GM04504 (cell line): ENCODE results near the gene PTPN11.
"Not testable (repeated sequence)": the region's sequence is repeated elsewhere in the genome, so short reads cannot be mapped to it uniquely, and the experiment has no call there.

Source experiments
- DNase-seq: peaks from one replicate; pipeline ENCODE4 v3.0.0-alpha.2; 2012; ENCODE audit warnings: low read depth

The PTPN11 gene

DNA sequence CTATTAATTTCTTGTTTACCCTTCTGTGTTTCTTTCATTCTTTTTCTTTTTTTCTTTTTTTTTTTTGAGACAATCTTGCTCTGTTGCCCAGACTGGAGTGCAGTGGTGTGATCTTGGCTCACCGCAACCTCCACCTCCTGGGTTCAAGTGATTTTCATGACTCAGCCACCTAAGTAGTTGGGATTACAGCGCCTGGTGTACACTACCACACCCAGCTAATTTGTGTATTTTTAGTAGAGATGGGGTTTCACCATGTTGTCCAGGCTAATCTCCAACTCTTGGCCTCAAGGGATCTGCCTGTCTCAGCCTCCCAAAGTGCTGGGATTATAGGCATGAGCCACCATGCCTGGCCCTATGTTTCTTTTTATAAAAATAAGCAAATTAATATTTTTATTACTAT, 29.4 kb downstream of the PTPN11 start:
- DNase-seq: not testable (repeated sequence)

- DNase-seq: no peak
These were observed 32.0 kb downstream of the PTPN11 start for GRCh38 chr12:112450725-112451124.

GRCh38 chr12:112456029-112456428, 37.3 kb downstream of the PTPN11 start:
- no peak for DNase-seq

DNA sequence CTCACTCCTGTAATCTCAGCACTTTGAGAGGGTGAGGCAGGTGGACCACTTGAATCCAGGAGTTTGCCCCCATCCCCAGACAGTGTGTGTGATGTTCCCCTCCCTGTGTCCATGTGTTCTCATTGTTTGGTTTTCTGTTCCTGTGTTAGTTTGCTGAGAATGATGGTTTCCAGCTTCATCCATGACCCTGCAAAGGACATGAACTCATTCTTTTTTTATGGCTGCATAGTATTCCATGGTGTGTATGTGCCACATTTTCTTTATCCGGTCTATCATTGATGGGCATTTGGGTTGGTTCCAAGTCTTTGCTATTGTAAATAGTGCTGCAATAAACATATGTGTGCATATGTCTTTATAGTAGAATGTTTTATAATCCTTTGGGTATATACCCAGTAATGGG, 38.4 kb downstream of the PTPN11 start:
- not testable (repeated sequence) for DNase-seq

DNA sequence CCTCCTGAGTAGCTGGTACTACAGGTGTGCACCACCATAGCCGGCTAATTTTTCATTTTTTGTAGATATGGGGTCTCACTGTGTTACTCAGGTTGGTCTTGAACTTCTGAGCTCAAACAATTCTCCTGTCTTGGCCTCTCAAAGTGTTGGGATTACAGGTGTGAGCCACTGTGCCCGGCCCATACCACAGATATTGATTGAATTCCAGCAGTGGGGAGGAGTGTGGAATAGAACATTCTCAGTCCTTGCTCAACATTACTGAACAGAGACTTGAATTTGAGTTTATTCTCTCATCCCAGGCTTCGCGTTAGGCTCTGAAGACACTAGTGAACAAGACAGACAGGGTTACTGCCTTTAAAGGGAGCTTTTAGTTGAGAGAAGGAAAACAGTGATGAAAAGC, 39.6 kb downstream of the PTPN11 start:
- no peak for DNase-seq

DNA sequence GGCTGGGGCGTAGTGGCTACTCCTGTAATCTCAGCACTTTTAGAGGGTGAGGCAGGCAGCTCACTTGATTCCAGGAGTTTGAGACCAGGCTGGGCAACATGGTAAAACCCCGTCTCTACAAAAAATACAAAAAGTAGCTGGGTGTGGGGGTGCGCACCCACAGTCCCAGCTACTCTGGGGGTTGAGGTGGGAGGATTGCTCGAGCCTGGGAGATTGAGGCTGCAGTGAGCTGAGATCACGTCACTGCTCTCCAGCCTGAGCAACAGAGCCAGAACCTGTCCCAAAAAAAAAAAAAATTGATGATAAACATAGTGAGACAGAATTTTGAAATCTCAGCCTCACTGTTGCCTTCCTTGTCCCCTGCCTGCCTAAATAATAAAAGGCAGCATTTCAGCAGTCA, 40.0 kb downstream of the PTPN11 start:
- no peak for DNase-seq

- no peak for DNase-seq
These were observed 44.7 kb downstream of the PTPN11 start for GRCh38 chr12:112463478-112463877.

- no peak for DNase-seq
These were observed 45.9 kb downstream of the PTPN11 start for GRCh38 chr12:112464605-112465004.

GRCh38 chr12:112466011-112466422, 47.3 kb downstream of the PTPN11 start:
- DNase-seq: no peak

DNA sequence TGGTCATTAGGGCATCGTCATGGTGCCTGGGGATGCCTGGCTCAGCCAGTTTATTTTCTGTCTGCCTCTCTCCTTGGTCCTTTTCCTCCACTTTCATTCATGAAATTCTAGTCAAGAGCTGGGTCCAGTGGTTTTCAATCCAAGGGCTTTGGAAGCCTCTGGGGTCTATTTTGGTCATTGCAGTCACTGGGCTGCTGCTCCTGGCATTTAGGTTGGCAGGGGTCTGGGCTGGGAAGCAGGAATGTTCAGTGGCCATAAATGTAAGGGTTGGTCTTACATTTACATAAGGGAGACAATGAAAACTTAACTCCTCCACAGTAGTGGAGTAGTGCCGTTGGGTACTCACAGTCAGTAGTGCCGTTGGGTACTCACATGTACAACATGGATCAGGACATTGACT, 48.1 kb downstream of the PTPN11 start:
- no peak for DNase-seq

- no peak for DNase-seq
These were observed 49.3 kb downstream of the PTPN11 start for GRCh38 chr12:112468046-112468445.

DNA sequence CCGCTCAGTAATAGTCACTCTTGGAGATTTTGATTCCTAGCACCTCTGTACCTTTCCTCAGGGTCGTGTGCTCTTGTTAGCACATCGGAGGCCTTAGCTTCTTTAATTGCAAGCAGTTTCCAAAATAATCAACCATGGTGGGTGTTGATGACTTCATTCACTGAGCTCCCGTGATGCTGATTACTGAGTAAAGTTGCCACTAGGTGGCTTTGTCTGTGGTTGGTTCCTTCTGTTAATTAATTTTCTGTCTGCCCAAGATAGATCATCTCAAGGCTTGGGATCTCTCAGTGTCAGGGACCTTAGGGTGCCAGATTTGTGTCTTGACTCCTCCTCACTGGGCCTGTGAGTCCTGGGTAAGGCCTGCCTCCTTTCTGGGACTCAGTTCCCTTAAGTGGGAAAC, 54.3 kb downstream of the PTPN11 start:
- DNase-seq: no peak

GRCh38 chr12:112479413-112479812, 60.7 kb downstream of the PTPN11 start:
- DNase-seq: no peak

GRCh38 chr12:112480931-112481330, 62.2 kb downstream of the PTPN11 start:
- DNase-seq: no peak

- no peak for DNase-seq
These were observed 64.0 kb downstream of the PTPN11 start for GRCh38 chr12:112482733-112483132.

DNA sequence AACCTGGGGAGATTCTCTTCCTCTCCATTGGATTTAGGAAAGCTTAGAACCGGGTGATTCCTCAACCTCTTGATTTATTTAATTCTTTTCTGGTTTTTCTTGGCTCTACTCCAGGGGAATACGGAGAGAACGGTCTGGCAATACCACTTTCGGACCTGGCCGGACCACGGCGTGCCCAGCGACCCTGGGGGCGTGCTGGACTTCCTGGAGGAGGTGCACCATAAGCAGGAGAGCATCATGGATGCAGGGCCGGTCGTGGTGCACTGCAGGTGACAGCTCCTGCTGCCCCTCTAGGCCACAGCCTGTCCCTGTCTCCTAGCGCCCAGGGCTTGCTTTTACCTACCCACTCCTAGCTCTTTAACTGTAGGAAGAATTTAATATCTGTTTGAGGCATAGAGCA, 67.6 kb downstream of the PTPN11 start:
- no peak for DNase-seq

DNA sequence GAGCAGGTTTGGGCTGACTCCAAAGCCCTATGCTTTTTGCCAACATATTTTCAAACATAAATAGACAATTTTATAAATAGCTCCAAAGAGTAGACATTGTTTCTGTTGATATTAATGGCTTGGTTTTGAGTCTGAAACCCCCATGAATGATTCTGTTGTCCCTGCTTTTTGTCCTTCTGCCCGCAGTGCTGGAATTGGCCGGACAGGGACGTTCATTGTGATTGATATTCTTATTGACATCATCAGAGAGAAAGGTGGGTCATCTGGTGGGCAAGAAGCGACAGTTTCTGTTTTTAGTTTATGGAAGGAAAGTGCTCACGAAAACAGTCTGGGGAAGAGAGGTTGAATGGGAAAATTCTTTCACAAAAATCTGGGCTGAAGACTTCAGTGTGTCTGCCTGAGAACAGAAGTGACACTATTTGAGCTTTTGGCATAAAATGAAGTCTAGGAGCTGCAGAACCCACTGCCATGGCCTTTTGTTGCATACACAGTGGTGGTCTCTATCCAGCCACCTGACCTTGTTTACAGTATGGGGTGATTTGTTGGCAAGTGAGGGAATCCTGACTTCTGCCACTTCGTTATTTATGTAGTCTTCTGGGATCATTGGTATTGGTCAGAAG, 69.6 kb downstream of the PTPN11 start:
- no peak for DNase-seq

DNA sequence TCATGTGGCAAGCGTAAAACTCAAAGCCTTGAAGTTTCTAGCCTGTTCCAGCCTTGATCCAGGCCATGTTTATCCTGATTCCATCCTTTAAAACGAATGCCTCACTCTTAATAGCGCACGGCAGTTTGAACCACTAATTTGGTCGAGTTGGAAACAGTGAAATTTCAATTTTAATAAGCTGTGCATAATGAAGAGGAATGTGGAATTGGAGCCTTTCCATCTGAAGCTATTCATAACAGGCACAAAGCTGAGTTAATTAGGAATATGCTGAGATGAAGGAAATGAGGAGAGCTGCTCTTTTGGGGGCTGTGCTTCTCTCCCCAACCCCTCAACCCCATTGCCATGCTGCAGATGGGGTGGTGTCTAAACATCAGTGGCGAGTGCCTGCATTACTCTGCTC, 70.7 kb downstream of the PTPN11 start:
- DNase-seq: no peak

DNA sequence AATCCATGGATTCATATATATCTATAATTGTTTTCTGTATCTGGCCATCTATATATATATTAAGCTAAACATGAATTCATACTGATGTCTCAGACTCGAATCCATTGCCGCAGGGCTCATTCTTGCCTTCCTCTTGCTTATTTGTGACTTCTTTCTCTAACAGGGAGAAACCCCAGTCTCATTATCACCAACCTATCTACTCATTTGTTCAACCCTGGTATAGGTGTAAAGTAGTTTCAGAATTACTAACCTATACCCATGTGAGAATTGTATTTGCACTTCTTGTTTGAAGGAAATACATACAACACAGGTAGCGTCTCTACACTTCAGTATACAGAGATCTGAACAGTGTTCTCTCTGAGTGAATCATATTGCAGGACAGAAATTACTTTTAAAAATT, 77.7 kb downstream of the PTPN11 start:
- DNase-seq: no peak

DNA sequence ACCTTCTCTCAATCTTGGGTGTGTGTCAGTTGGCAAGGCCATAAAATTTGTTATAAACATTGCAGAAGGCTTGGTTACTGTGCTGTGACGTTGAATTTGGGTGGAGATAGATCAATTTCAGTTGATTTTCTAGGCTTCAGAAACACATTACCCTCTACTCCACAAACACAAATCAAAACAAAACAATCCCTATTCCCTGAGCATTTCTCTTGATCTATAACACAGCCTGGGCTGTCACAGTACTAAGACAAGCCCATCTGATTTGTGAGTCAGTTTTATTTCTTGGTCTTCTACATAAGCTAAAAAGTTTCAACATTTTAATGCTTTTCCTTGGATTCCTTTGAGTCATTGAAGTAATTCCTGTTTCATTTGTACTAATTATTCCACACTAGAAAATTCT, 79.8 kb downstream of the PTPN11 start:
- DNase-seq: no peak

DNA sequence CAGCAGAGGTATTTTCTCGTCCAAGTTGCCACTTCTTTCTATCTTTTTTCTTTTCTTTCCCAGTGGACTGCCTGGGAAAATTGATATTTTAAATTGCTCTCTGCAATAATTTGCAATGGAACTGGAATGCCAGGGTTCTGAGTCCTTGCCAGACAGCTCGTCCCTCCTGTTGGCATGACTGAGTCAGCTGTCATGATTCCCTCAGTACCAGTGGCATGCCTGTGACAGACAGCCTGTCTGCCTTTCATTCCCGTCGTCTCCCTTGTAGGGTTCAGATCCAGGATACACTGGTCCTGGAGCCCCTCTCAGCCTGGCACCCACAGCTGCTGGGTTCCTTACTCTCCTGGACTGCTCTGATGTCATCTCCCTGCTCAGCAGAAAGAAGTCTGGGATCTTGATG, 84.8 kb downstream of the PTPN11 start:
- DNase-seq: no peak

DNA sequence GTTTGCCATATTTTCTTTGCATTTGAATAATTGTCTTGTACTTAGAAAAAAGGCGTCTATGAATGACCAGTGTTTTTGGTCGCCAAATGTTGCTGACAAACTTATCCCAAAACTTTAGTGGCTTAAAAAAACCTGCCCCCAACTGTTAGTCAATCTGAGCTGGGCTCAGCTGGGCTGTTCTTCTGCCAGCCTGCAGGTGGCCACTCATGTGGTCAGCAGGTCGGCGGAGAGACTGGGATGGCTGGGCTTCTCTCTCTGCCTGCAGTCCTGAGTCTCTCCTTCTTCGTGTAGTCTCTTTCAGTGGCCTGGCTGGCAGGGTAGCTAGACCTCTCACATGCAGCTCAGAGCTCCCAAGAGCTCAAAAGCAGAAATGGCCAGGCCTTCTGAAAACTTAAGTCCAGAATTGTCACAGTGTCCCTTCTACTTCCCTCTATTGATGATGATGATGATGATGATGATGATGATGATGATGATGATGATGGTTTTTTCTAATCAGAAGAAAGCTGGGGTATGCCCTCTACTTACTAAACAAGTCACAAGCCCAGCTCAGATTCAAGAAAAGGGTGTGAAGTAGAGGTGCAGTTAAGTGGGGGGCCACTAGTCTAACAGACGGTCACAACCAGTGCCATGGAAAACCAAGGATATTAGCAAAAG, 87.9 kb downstream of the PTPN11 start:
- no peak for DNase-seq

DNA sequence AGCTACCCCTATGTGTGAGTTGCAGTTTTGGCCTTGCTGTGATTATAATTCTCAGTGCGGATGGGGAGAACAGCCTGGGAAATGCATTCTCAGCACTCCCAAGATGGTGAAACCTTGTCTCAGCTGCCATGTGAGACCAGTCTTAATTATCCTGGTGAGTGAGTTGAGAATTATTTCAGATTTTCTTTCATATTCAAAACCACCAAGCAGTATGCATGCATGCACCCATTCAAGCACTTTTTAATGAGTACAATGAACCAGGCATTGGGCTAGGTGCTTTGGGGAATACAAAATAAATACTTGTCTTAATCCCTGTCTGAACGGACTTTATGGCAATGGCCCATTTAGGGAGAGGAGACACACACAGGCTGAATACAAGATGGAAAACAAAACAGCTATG, 94.7 kb downstream of the PTPN11 start:
- no peak for DNase-seq

DNA sequence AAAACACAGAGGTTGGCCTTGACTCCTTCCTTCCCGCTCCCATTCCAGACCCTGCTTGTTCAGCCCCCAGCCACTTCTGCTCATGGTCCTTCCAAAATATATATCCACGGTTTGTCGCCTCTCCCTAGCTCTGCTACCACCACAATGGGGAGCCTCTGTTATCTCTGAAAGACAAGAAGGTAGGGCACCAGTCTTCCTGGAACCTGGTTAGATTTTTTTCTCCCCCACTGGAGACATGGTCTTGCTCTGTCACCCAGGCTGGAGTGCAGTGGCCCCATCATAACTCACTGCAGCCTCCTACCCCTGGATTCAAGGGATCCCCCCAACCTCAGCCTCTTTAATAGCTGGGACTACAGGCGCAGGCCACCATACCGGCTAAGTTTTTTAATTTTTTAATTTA, 95.7 kb downstream of the PTPN11 start:
- no peak for DNase-seq
